WI38 (cell line): Measurements from ENCODE around the gene FOXL1.

Experiments used
- H3K4me3 ChIP-seq: 2 replicates; pipeline ENCODE4 v1.5.1; 2011; ENCODE audit warnings: low read depth, mild to moderate bottlenecking, control low read depth, low read length
- TF ChIP-seq, protein P1 (sequence below): IDR thresholded peaks from 2 replicates; pipeline ENCODE4 v1.5.1; 2012; ENCODE audit warnings: low read depth, mild to moderate bottlenecking, control low read depth, low read length

Gene FOXL1

DNA sequence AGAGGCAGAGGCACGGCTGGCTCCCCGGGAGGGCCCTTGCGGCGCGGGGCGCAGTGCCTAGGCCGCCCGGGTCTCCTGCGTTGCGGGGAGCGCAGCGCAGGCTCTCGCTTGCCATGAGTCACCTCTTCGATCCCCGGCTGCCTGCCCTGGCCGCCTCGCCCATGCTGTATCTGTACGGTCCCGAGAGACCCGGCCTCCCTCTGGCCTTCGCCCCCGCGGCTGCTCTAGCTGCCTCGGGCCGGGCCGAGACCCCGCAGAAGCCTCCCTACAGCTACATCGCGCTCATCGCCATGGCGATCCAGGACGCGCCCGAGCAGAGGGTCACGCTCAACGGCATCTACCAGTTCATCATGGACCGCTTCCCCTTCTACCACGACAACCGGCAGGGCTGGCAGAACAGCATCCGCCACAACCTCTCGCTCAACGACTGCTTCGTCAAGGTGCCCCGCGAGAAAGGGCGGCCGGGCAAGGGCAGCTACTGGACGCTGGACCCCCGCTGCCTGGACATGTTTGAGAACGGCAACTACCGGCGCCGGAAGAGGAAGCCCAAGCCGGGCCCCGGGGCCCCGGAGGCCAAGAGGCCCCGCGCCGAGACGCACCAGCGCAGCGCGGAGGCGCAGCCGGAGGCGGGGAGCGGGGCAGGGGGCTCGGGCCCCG is 390 bp downstream of the FOXL1 start:
- H3K4me3 ChIP-seq: peak overlapping the region; percentile 95
- TF ChIP-seq, protein P1, sequence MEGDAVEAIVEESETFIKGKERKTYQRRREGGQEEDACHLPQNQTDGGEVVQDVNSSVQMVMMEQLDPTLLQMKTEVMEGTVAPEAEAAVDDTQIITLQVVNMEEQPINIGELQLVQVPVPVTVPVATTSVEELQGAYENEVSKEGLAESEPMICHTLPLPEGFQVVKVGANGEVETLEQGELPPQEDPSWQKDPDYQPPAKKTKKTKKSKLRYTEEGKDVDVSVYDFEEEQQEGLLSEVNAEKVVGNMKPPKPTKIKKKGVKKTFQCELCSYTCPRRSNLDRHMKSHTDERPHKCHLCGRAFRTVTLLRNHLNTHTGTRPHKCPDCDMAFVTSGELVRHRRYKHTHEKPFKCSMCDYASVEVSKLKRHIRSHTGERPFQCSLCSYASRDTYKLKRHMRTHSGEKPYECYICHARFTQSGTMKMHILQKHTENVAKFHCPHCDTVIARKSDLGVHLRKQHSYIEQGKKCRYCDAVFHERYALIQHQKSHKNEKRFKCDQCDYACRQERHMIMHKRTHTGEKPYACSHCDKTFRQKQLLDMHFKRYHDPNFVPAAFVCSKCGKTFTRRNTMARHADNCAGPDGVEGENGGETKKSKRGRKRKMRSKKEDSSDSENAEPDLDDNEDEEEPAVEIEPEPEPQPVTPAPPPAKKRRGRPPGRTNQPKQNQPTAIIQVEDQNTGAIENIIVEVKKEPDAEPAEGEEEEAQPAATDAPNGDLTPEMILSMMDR: no peak

DNA sequence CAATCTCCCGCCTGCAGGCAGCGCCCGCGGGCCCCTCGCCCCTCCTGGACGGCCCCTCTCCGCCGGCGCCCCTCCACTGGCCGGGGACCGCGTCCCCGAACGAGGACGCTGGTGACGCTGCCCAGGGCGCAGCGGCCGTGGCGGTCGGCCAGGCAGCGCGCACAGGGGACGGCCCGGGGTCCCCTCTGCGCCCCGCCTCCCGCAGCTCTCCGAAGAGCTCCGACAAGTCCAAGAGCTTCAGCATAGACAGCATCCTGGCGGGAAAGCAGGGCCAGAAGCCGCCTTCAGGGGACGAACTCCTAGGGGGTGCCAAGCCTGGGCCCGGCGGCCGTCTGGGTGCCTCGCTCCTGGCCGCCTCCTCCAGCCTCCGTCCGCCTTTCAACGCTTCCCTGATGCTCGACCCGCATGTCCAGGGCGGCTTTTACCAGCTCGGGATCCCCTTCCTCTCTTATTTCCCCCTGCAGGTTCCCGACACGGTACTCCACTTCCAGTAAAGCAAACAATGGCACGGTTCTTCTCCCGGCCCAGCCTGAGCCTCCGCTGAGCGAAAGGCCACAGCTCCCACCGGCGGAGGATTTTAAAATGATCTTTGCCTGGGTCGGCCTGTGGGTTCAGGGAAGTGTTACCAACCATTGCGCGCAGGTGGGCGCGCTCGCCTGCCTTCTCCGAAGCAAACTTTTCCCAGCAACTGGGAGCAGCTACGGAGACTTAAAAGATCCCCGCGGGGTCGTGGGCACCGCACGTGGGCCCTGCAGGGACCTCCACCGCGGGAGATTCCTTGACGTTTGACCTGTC is 1.1 kb downstream of the FOXL1 start:
- TF ChIP-seq, protein P1: no peak
- H3K4me3 ChIP-seq: peak overlapping the region; percentile 95

DNA sequence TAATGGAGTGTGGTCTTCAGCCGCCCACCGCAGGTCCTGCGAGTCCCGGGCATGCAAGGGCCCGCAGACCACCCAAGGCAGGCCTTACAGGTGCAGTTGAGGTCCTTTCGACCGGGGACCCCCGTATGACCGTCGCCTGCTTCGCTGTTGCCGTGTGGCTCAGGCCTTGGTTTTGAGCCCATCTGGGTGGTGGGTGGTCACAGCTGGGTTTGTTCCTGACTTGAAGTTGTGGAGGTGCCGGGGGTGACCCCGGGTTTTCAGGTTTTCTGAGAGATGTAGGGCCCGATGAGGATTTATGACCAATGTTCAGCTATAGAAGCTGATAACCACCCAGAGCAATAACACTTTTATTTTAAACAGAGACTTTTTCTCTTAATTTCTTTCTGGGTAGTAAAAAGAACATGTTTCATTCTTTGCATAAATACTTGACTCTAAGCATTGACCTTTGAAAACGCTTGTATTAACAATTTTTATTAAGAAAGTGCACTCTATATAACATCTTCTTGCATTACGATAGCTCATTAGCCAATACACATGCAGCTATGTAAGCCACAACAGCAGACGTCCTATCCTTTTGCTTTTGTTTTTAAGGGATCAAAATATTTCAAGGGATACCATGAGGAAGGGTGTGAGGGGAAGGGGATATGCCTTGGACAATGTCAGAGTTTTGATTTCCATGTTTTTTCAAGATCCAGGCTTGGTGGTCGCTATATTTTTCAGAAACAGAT is 1.9 kb downstream of the FOXL1 start:
- H3K4me3 ChIP-seq: peak overlapping the region; percentile 95
- TF ChIP-seq, protein P1: no peak

DNA sequence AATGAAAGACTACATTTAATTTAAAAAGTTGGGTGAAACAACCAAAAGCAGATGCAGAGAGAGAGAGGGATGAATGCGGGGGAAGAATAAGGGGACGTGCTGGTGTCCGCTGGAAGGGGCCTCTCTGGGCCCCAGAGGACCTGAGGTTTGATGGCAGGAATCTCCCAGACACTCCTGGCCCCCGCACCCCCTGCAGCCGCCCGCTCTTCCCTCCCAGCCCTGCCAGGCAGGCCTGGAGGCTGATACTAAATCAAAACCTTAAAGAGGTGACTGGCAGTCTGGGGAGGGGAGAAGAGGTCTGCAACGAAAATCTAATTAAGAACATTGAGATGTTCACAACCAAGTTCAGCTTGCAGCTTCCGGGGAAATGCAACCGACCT is 2.4 kb downstream of the FOXL1 start:
- TF ChIP-seq, protein P1: no peak
- H3K4me3 ChIP-seq: peak overlapping the region; percentile 95

DNA sequence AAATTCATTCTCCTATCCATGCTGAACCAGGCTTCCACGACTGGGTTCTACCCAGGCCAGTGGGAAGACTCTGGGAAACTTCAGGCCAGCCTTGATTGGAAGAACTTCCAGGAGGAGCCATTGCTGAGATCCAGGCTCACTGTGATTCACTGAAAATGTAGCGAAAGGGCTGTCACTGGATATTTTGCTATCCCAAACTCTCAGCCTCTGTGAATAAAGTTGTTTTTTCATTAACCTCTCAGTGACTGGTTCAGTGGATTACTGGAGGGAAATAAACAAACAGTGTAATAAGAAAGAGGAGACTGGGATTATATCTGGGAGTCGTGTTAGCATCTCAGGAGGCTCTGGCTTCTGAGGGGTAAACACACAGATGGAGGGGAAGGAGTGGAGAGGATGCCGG is 3.1 kb downstream of the FOXL1 start:
- peak overlapping the region; percentile 95 for H3K4me3 ChIP-seq
- TF ChIP-seq, protein P1: no peak

DNA sequence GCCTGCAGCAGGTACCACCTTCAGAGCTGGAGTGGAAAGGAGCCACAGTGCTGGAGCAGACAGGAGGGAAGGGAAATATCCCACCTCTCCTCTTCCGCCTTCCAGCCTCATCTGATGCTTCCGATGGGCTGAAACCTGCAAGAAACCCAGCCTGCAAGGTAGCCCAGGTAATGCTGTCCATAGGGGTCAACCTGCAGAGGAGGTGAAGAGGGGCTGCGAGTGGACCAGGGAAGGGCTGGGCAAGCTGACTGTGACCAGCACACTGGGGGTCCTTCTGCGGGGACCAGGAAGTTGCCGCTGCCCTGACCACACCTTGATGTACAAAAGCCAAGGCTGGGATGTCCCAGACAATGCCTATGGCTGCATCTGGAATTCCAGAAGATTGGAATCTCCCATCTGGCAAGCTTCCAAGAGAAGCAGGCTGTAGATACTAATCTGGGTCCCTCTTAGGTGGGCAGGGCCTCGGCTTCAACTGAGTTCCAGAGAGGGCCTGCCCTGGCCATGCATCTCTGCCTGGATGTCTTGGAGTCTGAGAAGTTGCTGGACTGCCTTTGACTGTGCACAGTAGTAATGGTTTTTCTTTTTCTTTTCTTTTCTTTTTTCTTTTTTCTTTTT is 5.8 kb downstream of the FOXL1 start:
- TF ChIP-seq, protein P1: no peak
- no peak overlapping the region for H3K4me3 ChIP-seq
